ENCODE results near the gene MRPS31. TPM values are rescaled to one million over a fixed set of nuclear protein-coding genes. Genes with fewer than 3 reads are reported as not detected.

Gene MRPS31
- total RNA-seq, 1 experiment from 2014 or later, result 25.5 TPM

DNA sequence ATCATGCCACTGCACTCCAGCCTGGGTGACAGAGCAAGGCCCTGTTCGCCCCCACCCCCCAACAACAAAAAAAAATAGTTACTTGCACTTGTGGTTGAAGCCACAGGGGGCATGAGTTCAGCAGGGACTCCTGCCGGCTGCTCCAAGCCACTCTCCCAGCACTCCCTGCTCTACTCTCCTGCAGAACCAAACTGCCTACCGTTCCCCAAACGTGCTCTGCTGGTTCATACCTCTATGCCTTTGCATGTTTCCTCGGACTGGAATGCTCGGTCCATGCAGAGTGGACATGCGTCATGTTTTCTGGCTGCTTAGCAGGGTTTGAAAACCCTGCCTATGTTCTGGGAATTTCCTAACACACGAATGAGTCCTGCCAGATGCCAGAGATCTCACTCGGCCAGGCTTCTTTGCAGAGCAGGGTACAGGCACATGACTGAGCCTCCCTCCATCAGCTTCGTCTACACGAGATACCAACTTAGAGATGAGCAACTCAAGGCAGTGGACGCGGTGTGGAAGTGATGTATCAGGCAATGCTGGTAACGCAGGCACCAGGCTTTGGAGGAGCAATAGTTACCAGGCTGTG lies 9.9 kb upstream of the MRPS31 start (continued):
- no peak for TF ChIP-seq ZNF532 (CRISPR knock-in tag; IDR thresholded peaks at IDR 0.05; ENCODE audit: borderline replicate concordance)
- TF ChIP-seq, protein P1, sequence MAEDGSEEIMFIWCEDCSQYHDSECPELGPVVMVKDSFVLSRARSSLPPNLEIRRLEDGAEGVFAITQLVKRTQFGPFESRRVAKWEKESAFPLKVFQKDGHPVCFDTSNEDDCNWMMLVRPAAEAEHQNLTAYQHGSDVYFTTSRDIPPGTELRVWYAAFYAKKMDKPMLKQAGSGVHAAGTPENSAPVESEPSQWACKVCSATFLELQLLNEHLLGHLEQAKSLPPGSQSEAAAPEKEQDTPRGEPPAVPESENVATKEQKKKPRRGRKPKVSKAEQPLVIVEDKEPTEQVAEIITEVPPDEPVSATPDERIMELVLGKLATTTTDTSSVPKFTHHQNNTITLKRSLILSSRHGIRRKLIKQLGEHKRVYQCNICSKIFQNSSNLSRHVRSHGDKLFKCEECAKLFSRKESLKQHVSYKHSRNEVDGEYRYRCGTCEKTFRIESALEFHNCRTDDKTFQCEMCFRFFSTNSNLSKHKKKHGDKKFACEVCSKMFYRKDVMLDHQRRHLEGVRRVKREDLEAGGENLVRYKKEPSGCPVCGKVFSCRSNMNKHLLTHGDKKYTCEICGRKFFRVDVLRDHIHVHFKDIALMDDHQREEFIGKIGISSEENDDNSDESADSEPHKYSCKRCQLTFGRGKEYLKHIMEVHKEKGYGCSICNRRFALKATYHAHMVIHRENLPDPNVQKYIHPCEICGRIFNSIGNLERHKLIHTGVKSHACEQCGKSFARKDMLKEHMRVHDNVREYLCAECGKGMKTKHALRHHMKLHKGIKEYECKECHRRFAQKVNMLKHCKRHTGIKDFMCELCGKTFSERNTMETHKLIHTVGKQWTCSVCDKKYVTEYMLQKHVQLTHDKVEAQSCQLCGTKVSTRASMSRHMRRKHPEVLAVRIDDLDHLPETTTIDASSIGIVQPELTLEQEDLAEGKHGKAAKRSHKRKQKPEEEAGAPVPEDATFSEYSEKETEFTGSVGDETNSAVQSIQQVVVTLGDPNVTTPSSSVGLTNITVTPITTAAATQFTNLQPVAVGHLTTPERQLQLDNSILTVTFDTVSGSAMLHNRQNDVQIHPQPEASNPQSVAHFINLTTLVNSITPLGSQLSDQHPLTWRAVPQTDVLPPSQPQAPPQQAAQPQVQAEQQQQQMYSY (CRISPR knock-in tag; IDR thresholded peaks at IDR 0.05), result no peak
- TF ChIP-seq MYBL2 (CRISPR knock-in tag; IDR thresholded peaks at IDR 0.05), result no peak
- TF ChIP-seq RORB (CRISPR knock-in tag; IDR thresholded peaks at IDR 0.05), result no peak
- TF ChIP-seq ZNF121 (CRISPR knock-in tag; IDR thresholded peaks at IDR 0.05), result no peak
- TF ChIP-seq NFATC4 (CRISPR knock-in tag; IDR thresholded peaks at IDR 0.05), result no peak
- TF ChIP-seq, protein P2, sequence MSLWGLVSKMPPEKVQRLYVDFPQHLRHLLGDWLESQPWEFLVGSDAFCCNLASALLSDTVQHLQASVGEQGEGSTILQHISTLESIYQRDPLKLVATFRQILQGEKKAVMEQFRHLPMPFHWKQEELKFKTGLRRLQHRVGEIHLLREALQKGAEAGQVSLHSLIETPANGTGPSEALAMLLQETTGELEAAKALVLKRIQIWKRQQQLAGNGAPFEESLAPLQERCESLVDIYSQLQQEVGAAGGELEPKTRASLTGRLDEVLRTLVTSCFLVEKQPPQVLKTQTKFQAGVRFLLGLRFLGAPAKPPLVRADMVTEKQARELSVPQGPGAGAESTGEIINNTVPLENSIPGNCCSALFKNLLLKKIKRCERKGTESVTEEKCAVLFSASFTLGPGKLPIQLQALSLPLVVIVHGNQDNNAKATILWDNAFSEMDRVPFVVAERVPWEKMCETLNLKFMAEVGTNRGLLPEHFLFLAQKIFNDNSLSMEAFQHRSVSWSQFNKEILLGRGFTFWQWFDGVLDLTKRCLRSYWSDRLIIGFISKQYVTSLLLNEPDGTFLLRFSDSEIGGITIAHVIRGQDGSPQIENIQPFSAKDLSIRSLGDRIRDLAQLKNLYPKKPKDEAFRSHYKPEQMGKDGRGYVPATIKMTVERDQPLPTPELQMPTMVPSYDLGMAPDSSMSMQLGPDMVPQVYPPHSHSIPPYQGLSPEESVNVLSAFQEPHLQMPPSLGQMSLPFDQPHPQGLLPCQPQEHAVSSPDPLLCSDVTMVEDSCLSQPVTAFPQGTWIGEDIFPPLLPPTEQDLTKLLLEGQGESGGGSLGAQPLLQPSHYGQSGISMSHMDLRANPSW (CRISPR knock-in tag; conservative IDR thresholded peaks at IDR 0.05; ENCODE audit: low read depth), result no peak

DNA sequence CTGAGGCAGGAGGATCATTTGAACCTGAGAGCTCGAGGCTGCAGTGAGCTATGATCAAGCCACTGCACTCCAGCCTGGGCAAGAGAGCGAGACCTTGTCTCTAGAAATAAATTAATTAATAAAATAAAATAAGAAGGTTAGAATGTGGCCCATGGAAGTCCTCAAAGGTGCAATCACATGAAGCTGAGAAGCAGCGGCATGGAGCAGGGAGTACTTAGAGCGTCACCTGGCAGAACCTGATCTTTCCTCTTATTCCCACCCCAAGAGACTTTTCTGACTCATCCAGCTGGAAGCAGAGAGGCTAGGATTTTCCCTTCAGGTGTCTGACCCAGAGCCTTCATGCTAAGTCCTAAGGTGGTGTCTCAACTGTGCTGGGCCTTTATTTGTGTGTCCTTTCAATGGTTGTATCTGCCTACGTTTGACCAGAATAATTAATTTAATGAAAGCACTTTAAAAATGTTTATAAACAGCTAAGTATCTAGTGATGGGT lies 8.9 kb upstream of the MRPS31 start:
- Mint-ChIP-seq H3K4me1 (peaks cover 12% of the 10 kb centered on the region), H3K4me3 (no peak overlapping the region), H3K27me3 (ENCODE audit: low read depth) (no peaks in the 10 kb centered on the region), H3K36me3 (no peaks in the 10 kb centered on the region), H3K9me3 (no peaks in the 10 kb centered on the region), H3K27ac (no peak overlapping the region)
- DNase-seq (ENCODE audit: low spot score), result no peak
- TF ChIP-seq ZNF219 (CRISPR knock-in tag; IDR thresholded peaks at IDR 0.05; ENCODE audit: borderline replicate concordance) (no peak), ATF6 (CRISPR knock-in tag; IDR thresholded peaks at IDR 0.05) (no peak), ATF1 (CRISPR knock-in tag; IDR thresholded peaks at IDR 0.05) (no peak), FOXP1 (CRISPR knock-in tag; IDR thresholded peaks at IDR 0.05; ENCODE audit: borderline replicate concordance) (no peak), ZNF423 (CRISPR knock-in tag; IDR thresholded peaks at IDR 0.05) (no peak), TP53 (CRISPR knock-in tag; IDR thresholded peaks at IDR 0.05) (no peak)
- TF ChIP-seq, protein P3, sequence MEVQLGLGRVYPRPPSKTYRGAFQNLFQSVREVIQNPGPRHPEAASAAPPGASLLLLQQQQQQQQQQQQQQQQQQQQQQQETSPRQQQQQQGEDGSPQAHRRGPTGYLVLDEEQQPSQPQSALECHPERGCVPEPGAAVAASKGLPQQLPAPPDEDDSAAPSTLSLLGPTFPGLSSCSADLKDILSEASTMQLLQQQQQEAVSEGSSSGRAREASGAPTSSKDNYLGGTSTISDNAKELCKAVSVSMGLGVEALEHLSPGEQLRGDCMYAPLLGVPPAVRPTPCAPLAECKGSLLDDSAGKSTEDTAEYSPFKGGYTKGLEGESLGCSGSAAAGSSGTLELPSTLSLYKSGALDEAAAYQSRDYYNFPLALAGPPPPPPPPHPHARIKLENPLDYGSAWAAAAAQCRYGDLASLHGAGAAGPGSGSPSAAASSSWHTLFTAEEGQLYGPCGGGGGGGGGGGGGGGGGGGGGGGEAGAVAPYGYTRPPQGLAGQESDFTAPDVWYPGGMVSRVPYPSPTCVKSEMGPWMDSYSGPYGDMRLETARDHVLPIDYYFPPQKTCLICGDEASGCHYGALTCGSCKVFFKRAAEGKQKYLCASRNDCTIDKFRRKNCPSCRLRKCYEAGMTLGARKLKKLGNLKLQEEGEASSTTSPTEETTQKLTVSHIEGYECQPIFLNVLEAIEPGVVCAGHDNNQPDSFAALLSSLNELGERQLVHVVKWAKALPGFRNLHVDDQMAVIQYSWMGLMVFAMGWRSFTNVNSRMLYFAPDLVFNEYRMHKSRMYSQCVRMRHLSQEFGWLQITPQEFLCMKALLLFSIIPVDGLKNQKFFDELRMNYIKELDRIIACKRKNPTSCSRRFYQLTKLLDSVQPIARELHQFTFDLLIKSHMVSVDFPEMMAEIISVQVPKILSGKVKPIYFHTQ (CRISPR knock-in tag; IDR thresholded peaks at IDR 0.05), result no peak
- CTCF ChIA-PET, result interaction anchor here (1.2 to 3.4 kb wide), 3 partner anchors 9 to 710 kb away, joined by 4 to 36 read pairs (median 5); partner anchors contain the start of gene SLC25A15
- POLR2A ChIA-PET, result interaction anchor here (1.1 kb wide), 1 partner anchor 10 kb away, joined by 4 read pairs; the partner anchor contains the start of gene SLC25A15
- no peak for ATAC-seq

All from WTC11 (cell line).